Naive thymus-derived CD4-positive, alpha-beta T cell (primary cell): ENCODE measurements around the gene STK17B. TPM values are rescaled to one million over a fixed set of nuclear protein-coding genes. Genes with fewer than 3 reads are reported as not detected.

Experiments used
- ATAC-seq: fragments of 150-1000 bp; cut with Tn5 transposase; 2 replicates; pipeline ENCODE4 v1.10.0; 2021; ENCODE audit warnings: mild to moderate bottlenecking, moderate library complexity
- CTCF ChIA-PET: fragments of 350-600 bp; sonication (Branson Sonifier 250); formaldehyde crosslinking; loops from one replicate; lab custom pipeline; 2021; ENCODE audit warnings: antibody characterized with exemption; lab: Charles Lee
- POLR2A ChIA-PET: fragments of 350-600 bp; sonication (Branson Sonifier 250); formaldehyde crosslinking; loops from one replicate; lab custom pipeline; 2021; ENCODE audit warnings: antibody characterized with exemption, inconsistent platforms; lab: Charles Lee
- DNase-seq, 9 donors: peaks; one replicate each; pipeline versions ENCODE4 v3.0.0 to v3.0.0-alpha.2; 2020 to 2022; ENCODE audit warnings: mixed read lengths in 1 of 9
- H3K27ac ChIP-seq: one replicate; pipeline ENCODE4 v1.7.0; 2013; ENCODE audit warnings: mild to moderate bottlenecking, low read depth, low read length, moderate library complexity
- H3K27me3 ChIP-seq, 2 donors: one replicate each; pipeline ENCODE4 v1.7.0; 2013; ENCODE audit warnings: low read length in 2 of 2, mild to moderate bottlenecking in 2 of 2, moderate library complexity in 2 of 2; ENCODE audit not compliant: control insufficient read depth in 2 of 2, insufficient read depth in 2 of 2
- H3K36me3 ChIP-seq, 3 experiments: 1 replicate in 2 of 3; 2 replicates in 1 of 3; pipeline ENCODE4 v1.7.0; 2013; ENCODE audit warnings: low read length in 3 of 3, mild to moderate bottlenecking in 3 of 3, moderate library complexity in 1 of 3; ENCODE audit not compliant: insufficient read depth in 3 of 3, control insufficient read depth in 2 of 3
- H3K4me1 ChIP-seq, 2 donors: one replicate each; pipeline ENCODE4 v1.7.0; 2013; ENCODE audit warnings: low read length in 2 of 2, mild to moderate bottlenecking in 2 of 2, moderate library complexity in 1 of 2; ENCODE audit not compliant: control insufficient read depth in 2 of 2, insufficient read depth in 2 of 2
- H3K4me3 ChIP-seq: 2 replicates; pipeline ENCODE4 v1.7.0; 2013; ENCODE audit warnings: mild to moderate bottlenecking, low read length
- H3K9me3 ChIP-seq, 3 experiments: 1 replicate in 2 of 3; 2 replicates in 1 of 3; pipeline ENCODE4 v1.7.0; 2013; ENCODE audit warnings: low read length in 3 of 3; ENCODE audit not compliant: control insufficient read depth in 2 of 3
- H3K27ac Mint-ChIP-seq, 9 donors: one replicate each; pipeline ENCODE4 v1.8.0; 2020 to 2022; ENCODE audit warnings: mixed read lengths in 9 of 9, mild to moderate bottlenecking in 8 of 9, moderate library complexity in 5 of 9, inconsistent platforms in 2 of 9
- H3K27me3 Mint-ChIP-seq, 5 donors: one replicate each; pipeline ENCODE4 v1.8.0; 2021 to 2022; ENCODE audit warnings: mixed read lengths in 5 of 5, mild to moderate bottlenecking in 1 of 5
- H3K36me3 Mint-ChIP-seq, 5 donors: one replicate each; pipeline ENCODE4 v1.8.0; 2020 to 2022; ENCODE audit warnings: mixed read lengths in 5 of 5, mild to moderate bottlenecking in 3 of 5, inconsistent platforms in 1 of 5
- H3K4me1 Mint-ChIP-seq, 7 donors: one replicate each; pipeline ENCODE4 v1.8.0; 2020 to 2022; ENCODE audit warnings: mixed read lengths in 7 of 7, mild to moderate bottlenecking in 3 of 7, inconsistent platforms in 1 of 7
- H3K4me3 Mint-ChIP-seq, 10 donors: one replicate each; pipeline ENCODE4 v1.8.0; 2020 to 2022; ENCODE audit warnings: mild to moderate bottlenecking in 10 of 10, mixed read lengths in 10 of 10, moderate library complexity in 6 of 10, inconsistent platforms in 2 of 10
- H3K9me3 Mint-ChIP-seq, 11 donors: one replicate each; pipeline ENCODE4 v1.8.0; 2020 to 2022; ENCODE audit warnings: mixed read lengths in 11 of 11, mild to moderate bottlenecking in 4 of 11, inconsistent platforms in 1 of 11, moderate library complexity in 1 of 11
- intact Hi-C, 2 donors: fragments of 100-400 bp; cut with micrococcal nuclease; formaldehyde crosslinking; loops; one replicate each; pipeline ENCODE4 v1.15.1; 2023
- polyA plus RNA-seq, 2 donors: library from polyadenylated mRNA; unstranded; fragments of 300-500 nt; fragmentation: Illumina TruSeq; gene quantifications; one replicate each; pipeline ENCODE4 v1.2.3, GENCODE V29; 2021
- total RNA-seq, 6 experiments: library from RNA in 5 of 6; stranded (reverse) in 5 of 6; gene quantifications; 1 replicate in 5 of 6; 2 replicates in 1 of 6; pipeline ENCODE4 v1.2.3 and lab custom pipeline; 2021 to 2026

The STK17B gene
- total and polyA plus RNA-seq, 7 experiments from 2014 or later, result 66.0 to 513 (median 293) TPM

- Mint-ChIP-seq H3K36me3 (peaks cover 0 to 17% (median 0%) of the 10 kb centered on the region in 5 donors), H3K4me1 (peaks cover 50 to 96% (median 93%) of the 10 kb centered on the region in 7 donors), H3K27ac (peak overlapping the region in 7 of 9 donors; percentile 19 to 97 (median 90)), H3K27me3 (no peaks in the 10 kb centered on the region), H3K9me3 (peaks cover 0 to 7% (median 0%) of the 10 kb centered on the region in 11 donors), H3K4me3 (peak overlapping the region in 6 of 10 donors; percentile 3 to 52 (median 28))
- ChIA-PET POLR2A (interaction anchor here (0.6 to 13.4 kb wide), 14 partner anchors 8 to 80 kb away, joined by 3 to 359 read pairs (median 5); partner anchors contain the start of gene STK17B), CTCF (interaction anchor here (0.6 to 1.4 kb wide), 3 partner anchors 39 to 136 kb away, joined by 3 to 6 read pairs (median 3); no protein-coding TSS in a partner anchor)
- H3K4me1 ChIP-seq, result peaks cover 14 to 67% of the 10 kb centered on the region in 2 donors
- no peaks in the 10 kb centered on the region for H3K27me3 ChIP-seq
- H3K4me3 ChIP-seq, result no peak overlapping the region
- no peak for DNase-seq
- intact Hi-C loops, result no loop called here
- H3K36me3 ChIP-seq, result no peaks in the 10 kb centered on the region
- no peak for ATAC-seq
- H3K27ac ChIP-seq, result no peak overlapping the region
- no peaks in the 10 kb centered on the region for H3K9me3 ChIP-seq
Measured at GRCh38 chr2:196215376-196215775, 44.0 kb upstream of the STK17B start.

- Mint-ChIP-seq H3K9me3 (peaks cover 0 to 7% (median 0%) of the 10 kb centered on the region in 11 donors), H3K27me3 (no peaks in the 10 kb centered on the region), H3K4me3 (peak overlapping the region in 7 of 10 donors; percentile 2 to 94 (median 61)), H3K4me1 (peaks cover 47 to 96% (median 93%) of the 10 kb centered on the region in 7 donors), H3K36me3 (peaks cover 0 to 19% (median 0%) of the 10 kb centered on the region in 5 donors), H3K27ac (peak overlapping the region in 8 of 9 donors; percentile 95 to 100 (median 98))
- Histone ChIP-seq H3K4me3 (no peak overlapping the region), H3K4me1 (peaks cover 14 to 57% of the 10 kb centered on the region in 2 donors), H3K27ac (peak overlapping the region; percentile 78), H3K9me3 (no peaks in the 10 kb centered on the region), H3K27me3 (no peaks in the 10 kb centered on the region), H3K36me3 (no peaks in the 10 kb centered on the region)
- no peak for DNase-seq
- ChIA-PET CTCF (interaction anchor here (1.0 to 1.5 kb wide), 6 partner anchors 31 to 137 kb away, joined by 3 to 6 read pairs (median 3); no protein-coding TSS in a partner anchor), POLR2A (interaction anchor here (0.6 to 13.4 kb wide), 22 partner anchors 9 to 682 kb away, joined by 3 to 359 read pairs (median 5); partner anchors contain the start of gene STK17B)
- intact Hi-C loops, result loop anchor here in 1 of 2 donors (5.0 kb wide), 1 partner anchor 557 kb away; the partner anchor contains the start of gene SLC39A10
- ATAC-seq, result no peak
Measured at GRCh38 chr2:196214156-196214555, 42.8 kb upstream of the STK17B start.

- Mint-ChIP-seq H3K36me3 (peaks cover 0 to 23% (median 0%) of the 10 kb centered on the region in 5 donors), H3K4me3 (peak overlapping the region in 9 of 10 donors; percentile 0 to 94 (median 61)), H3K9me3 (peaks cover 0 to 7% (median 0%) of the 10 kb centered on the region in 11 donors), H3K4me1 (peaks cover 51 to 96% (median 94%) of the 10 kb centered on the region in 7 donors), H3K27ac (peak overlapping the region in 8 of 9 donors; percentile 95 to 100 (median 98)), H3K27me3 (no peaks in the 10 kb centered on the region)
- ATAC-seq, result peak; percentile 36
- intact Hi-C loops, result loop anchor here in 1 of 2 donors (5.0 kb wide), 1 partner anchor 556 kb away; the partner anchor contains the start of gene SLC39A10
- peaks cover 14 to 57% of the 10 kb centered on the region in 2 donors for H3K4me1 ChIP-seq
- no peaks in the 10 kb centered on the region for H3K9me3 ChIP-seq
- H3K4me3 ChIP-seq, result no peak overlapping the region
- peak overlapping the region; percentile 78 for H3K27ac ChIP-seq
- no peaks in the 10 kb centered on the region for H3K27me3 ChIP-seq
- DNase-seq, result peak in 7 of 9 donors; percentile 29 to 77 (median 58)
- no peaks in the 10 kb centered on the region for H3K36me3 ChIP-seq
- ChIA-PET POLR2A (interaction anchor here (0.6 to 13.4 kb wide), 18 partner anchors 8 to 553 kb away, joined by 3 to 359 read pairs (median 4); partner anchors contain the start of gene STK17B), CTCF (interaction anchor here (1.0 to 2.5 kb wide), 5 partner anchors 7 to 63 kb away, joined by 3 to 16 read pairs (median 4); no protein-coding TSS in a partner anchor)
Measured at GRCh38 chr2:196213252-196213980, 42.0 kb upstream of the STK17B start.

GRCh38 chr2:196208915-196209314, 37.5 kb upstream of the STK17B start:
- Histone ChIP-seq H3K36me3 (no peaks in the 10 kb centered on the region), H3K27me3 (no peaks in the 10 kb centered on the region), H3K4me1 (peaks cover 14 to 44% of the 10 kb centered on the region in 2 donors), H3K9me3 (no peaks in the 10 kb centered on the region), H3K4me3 (no peak overlapping the region), H3K27ac (peak overlapping the region; percentile 23)
- Mint-ChIP-seq H3K4me1 (peaks cover 44 to 77% (median 61%) of the 10 kb centered on the region in 7 donors), H3K27ac (peak overlapping the region; percentile 3 to 97 (median 85)), H3K4me3 (peak overlapping the region in 5 of 10 donors; percentile 1 to 64 (median 44)), H3K27me3 (no peaks in the 10 kb centered on the region), H3K36me3 (peaks cover 0 to 28% (median 0%) of the 10 kb centered on the region in 5 donors), H3K9me3 (peaks cover 0 to 7% (median 3%) of the 10 kb centered on the region in 11 donors)
- intact Hi-C loops, result no loop called here
- ChIA-PET CTCF (interaction anchor here (0.6 to 0.9 kb wide), 2 partner anchors 68 to 90 kb away, joined by 3 read pairs; no protein-coding TSS in a partner anchor), POLR2A (interaction anchor here (0.8 to 13.4 kb wide), 5 partner anchors 10 to 44 kb away, joined by 3 to 359 read pairs (median 63); partner anchors contain the start of gene STK17B)
- ATAC-seq (no peak), DNase-seq (no peak)

GRCh38 chr2:196206804-196207203, 35.4 kb upstream of the STK17B start:
- peak overlapping the region in 1 of 10 donors; percentile 56 for H3K4me3 Mint-ChIP-seq
- CTCF ChIA-PET, result no interaction called here
- POLR2A ChIA-PET, result interaction anchor here (0.5 to 3.4 kb wide), 4 partner anchors 11 to 63 kb away, joined by 3 to 29 read pairs (median 14); no protein-coding TSS in a partner anchor

More at GRCh38 chr2:196206804-196207203, 35.4 kb upstream of the STK17B start:
- H3K4me1 ChIP-seq, result peaks cover 16 to 27% of the 10 kb centered on the region in 2 donors
- H3K27me3 ChIP-seq, result no peaks in the 10 kb centered on the region
- ATAC-seq, result no peak
- no peaks in the 10 kb centered on the region for H3K9me3 ChIP-seq
- no peaks in the 10 kb centered on the region for H3K27me3 Mint-ChIP-seq
- peaks cover 0 to 7% (median 3%) of the 10 kb centered on the region in 11 donors for H3K9me3 Mint-ChIP-seq
- H3K36me3 ChIP-seq, result no peaks in the 10 kb centered on the region
- H3K36me3 Mint-ChIP-seq, result peaks cover 0 to 23% (median 0%) of the 10 kb centered on the region in 5 donors
- H3K4me3 ChIP-seq, result no peak overlapping the region
- peaks cover 31 to 75% (median 51%) of the 10 kb centered on the region in 7 donors for H3K4me1 Mint-ChIP-seq
- no peak for DNase-seq
- peak overlapping the region in 7 of 9 donors; percentile 28 to 85 (median 59) for H3K27ac Mint-ChIP-seq
- intact Hi-C loops, result no loop called here
- H3K27ac ChIP-seq, result no peak overlapping the region
